Trophoblast cell (in vitro differentiated cells and primary cell): ENCODE results near the gene ARNT2.

ENCODE experiments used
- DNase-seq, 2 donors: peaks; one replicate each; pipeline ENCODE4 v3.0.0-alpha.2; 2016
- H2AFZ ChIP-seq: 2 replicates; pipeline ENCODE4 v1.6.1; 2013; ENCODE audit warnings: low read length, moderate library complexity, mild to moderate bottlenecking; ENCODE audit not compliant: insufficient read depth, poor library complexity
- H2AK5ac ChIP-seq: 2 replicates; pipeline ENCODE4 v1.6.1; 2013; ENCODE audit warnings: mild to moderate bottlenecking, low read length
- H2BK120ac ChIP-seq: 2 replicates; pipeline ENCODE4 v1.6.1; 2013; ENCODE audit warnings: low read length, mild to moderate bottlenecking, moderate library complexity; ENCODE audit not compliant: insufficient read depth, poor library complexity
- H2BK12ac ChIP-seq: 2 replicates; pipeline ENCODE4 v1.6.1; 2013; ENCODE audit warnings: mild to moderate bottlenecking, low read length, moderate library complexity
- H2BK5ac ChIP-seq: 2 replicates; pipeline ENCODE4 v1.6.1; 2013; ENCODE audit warnings: low read length, low read depth, moderate library complexity, mild to moderate bottlenecking; ENCODE audit not compliant: poor library complexity
- H3K14ac ChIP-seq: 2 replicates; pipeline ENCODE4 v1.6.1; 2013; ENCODE audit warnings: mild to moderate bottlenecking, low read length
- H3K18ac ChIP-seq: 2 replicates; pipeline ENCODE4 v1.6.1; 2013; ENCODE audit warnings: mild to moderate bottlenecking, low read length
- H3K23ac ChIP-seq: 2 replicates; pipeline ENCODE4 v1.6.1; 2013; ENCODE audit warnings: low read length
- H3K27ac ChIP-seq: 2 replicates; pipeline ENCODE4 v1.5.1; 2013; ENCODE audit warnings: low read depth, mild to moderate bottlenecking, inconsistent platforms, low read length, moderate library complexity
- H3K27me3 ChIP-seq: 2 replicates; pipeline ENCODE4 v1.6.1; 2013; ENCODE audit warnings: inconsistent platforms, mild to moderate bottlenecking, low read length, moderate library complexity; ENCODE audit not compliant: insufficient read depth
- H3K36me3 ChIP-seq, 2 experiments: 1 replicate in 1 of 2; 2 replicates in 1 of 2; pipeline ENCODE4 v1.6.1; 2013; ENCODE audit warnings: low read length in 2 of 2, mild to moderate bottlenecking in 2 of 2, moderate library complexity in 1 of 2; ENCODE audit not compliant: insufficient read depth in 2 of 2, control insufficient read depth in 1 of 2
- H3K4ac ChIP-seq: 2 replicates; pipeline ENCODE4 v1.6.1; 2013; ENCODE audit warnings: low read depth, mild to moderate bottlenecking, low read length, moderate library complexity
- H3K4me1 ChIP-seq, 2 experiments: 1 replicate in 1 of 2; 2 replicates in 1 of 2; pipeline ENCODE4 v1.6.1; 2013; ENCODE audit warnings: low read length in 2 of 2, mild to moderate bottlenecking in 2 of 2, moderate library complexity in 1 of 2; ENCODE audit not compliant: insufficient read depth in 2 of 2, control insufficient read depth in 1 of 2
- H3K4me2 ChIP-seq: 2 replicates; pipeline ENCODE4 v1.6.1; 2013; ENCODE audit warnings: inconsistent platforms, mild to moderate bottlenecking, low read length, moderate library complexity
- H3K4me3 ChIP-seq: 2 replicates; pipeline ENCODE4 v1.5.1; 2013; ENCODE audit warnings: mild to moderate bottlenecking, low read depth, low read length, inconsistent platforms
- H3K79me1 ChIP-seq: one replicate; pipeline ENCODE4 v1.6.1; 2013; ENCODE audit warnings: low read length
- H3K79me2 ChIP-seq: 2 replicates; pipeline ENCODE4 v1.6.1; 2013; ENCODE audit warnings: low read length, mild to moderate bottlenecking; ENCODE audit not compliant: control insufficient read depth, insufficient read depth, poor library complexity
- H3K9ac ChIP-seq: 2 replicates; pipeline ENCODE4 v1.6.1; 2013; ENCODE audit warnings: mild to moderate bottlenecking, low read length
- H3K9me3 ChIP-seq: 2 replicates; pipeline ENCODE4 v1.6.1; 2013; ENCODE audit warnings: low read depth, mild to moderate bottlenecking, control low read depth, inconsistent platforms, low read length; ENCODE audit not compliant: insufficient read depth
- H4K12ac ChIP-seq: 2 replicates; pipeline ENCODE4 v1.6.1; 2013; ENCODE audit warnings: low read depth, mild to moderate bottlenecking, low read length, moderate library complexity
- H4K8ac ChIP-seq: 2 replicates; pipeline ENCODE4 v1.6.1; 2013; ENCODE audit warnings: low read depth, mild to moderate bottlenecking, low read length, moderate library complexity
- H4K91ac ChIP-seq: one replicate; pipeline ENCODE4 v1.6.1; 2013; ENCODE audit warnings: low read depth, mild to moderate bottlenecking, low read length, moderate library complexity
- WGBS: extraction: QIAGEN DNeasy Blood & Tissue Kit; methylation state at CpG from one replicate; pipeline ENCODE4 v1.1.7; 2013; ENCODE audit warnings: missing lambda C conversion rate; ENCODE audit not compliant: insufficient read length, insufficient coverage; ENCODE audit errors: extremely low coverage; 5-methylcytosine and 5-hydroxymethylcytosine counted together

Gene ARNT2

GRCh38 chr15:80474224-80475215, 70.3 kb downstream of the ARNT2 start:
- no CpG with 5 or more reads among the region's 9 CpGs for WGBS
- no peak for DNase-seq
- Histone ChIP-seq H3K36me3 (no peaks in the 10 kb centered on the region), H3K79me2 (no peaks in the 10 kb centered on the region), H3K79me1 (no peaks in the 10 kb centered on the region), H3K9ac (no peak overlapping the region), H3K4ac (no peak overlapping the region), H4K12ac (no peak overlapping the region), H2AFZ (no peak overlapping the region), H2AK5ac (no peak overlapping the region), H2BK5ac (no peak overlapping the region), H3K23ac (no peak overlapping the region), H3K4me2 (no peak overlapping the region), H3K9me3 (peaks cover 2% of the 10 kb centered on the region), H3K4me1 (no peaks in the 10 kb centered on the region), H2BK120ac (no peak overlapping the region), H3K27me3 (no peaks in the 10 kb centered on the region), H2BK12ac (no peak overlapping the region), H4K91ac (no peak overlapping the region), H3K27ac (no peak overlapping the region), H3K4me3 (no peak overlapping the region), H3K18ac (no peak overlapping the region), H3K14ac (no peak overlapping the region), H4K8ac (no peak overlapping the region)

DNA sequence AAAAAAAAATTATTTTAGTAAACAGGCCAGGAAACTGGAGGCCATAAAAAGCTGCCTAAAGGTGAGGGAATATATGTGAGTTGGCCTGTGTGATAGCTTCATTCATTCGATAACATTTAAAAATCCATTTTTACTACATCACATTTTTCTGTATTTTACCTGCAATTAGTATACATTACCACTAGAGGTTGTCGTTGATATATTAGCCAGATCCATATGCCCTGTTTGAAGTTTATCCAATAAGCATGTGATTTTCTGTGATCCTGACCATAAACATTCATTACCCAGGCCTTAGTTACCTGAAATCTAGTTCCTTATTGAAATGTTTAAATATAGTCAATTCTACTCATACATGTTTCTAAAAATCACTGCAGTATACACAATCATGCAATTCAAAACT, 71.4 kb downstream of the ARNT2 start:
- Histone ChIP-seq H3K4me1 (no peaks in the 10 kb centered on the region), H2BK120ac (no peak overlapping the region), H3K27ac (no peak overlapping the region), H3K4me3 (no peak overlapping the region), H3K23ac (no peak overlapping the region), H2BK5ac (no peak overlapping the region), H3K14ac (no peak overlapping the region), H3K4me2 (no peak overlapping the region), H3K36me3 (no peaks in the 10 kb centered on the region), H4K12ac (no peak overlapping the region), H3K9me3 (no peaks in the 10 kb centered on the region), H2AK5ac (no peak overlapping the region), H3K27me3 (no peaks in the 10 kb centered on the region), H4K91ac (no peak overlapping the region), H2BK12ac (no peak overlapping the region), H4K8ac (no peak overlapping the region), H3K9ac (no peak overlapping the region), H2AFZ (no peak overlapping the region), H3K79me2 (no peaks in the 10 kb centered on the region), H3K79me1 (no peaks in the 10 kb centered on the region), H3K18ac (no peak overlapping the region), H3K4ac (no peak overlapping the region)
- no CpG with 5 or more reads among the region's 2 CpGs for WGBS
- no peak for DNase-seq

DNA sequence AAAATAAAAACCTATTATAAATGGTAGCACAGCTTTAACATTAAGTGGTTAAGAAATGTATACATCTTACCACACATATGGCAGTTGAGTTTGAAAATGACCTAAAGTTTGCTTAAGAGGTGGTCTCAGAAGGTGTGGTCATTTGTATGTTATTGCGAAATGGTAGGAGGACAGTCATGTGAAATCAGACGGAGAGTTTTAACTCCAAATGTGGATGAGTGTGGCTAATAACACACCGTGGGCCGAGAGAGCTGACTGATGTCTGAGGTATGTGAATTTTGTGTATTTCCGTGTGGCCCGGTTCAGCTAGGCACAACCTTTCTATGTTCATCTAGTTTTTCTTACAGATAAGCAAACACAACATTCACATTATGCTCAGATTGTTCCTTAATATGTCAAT, 71.9 kb downstream of the ARNT2 start:
- Histone ChIP-seq H3K23ac (no peak overlapping the region), H2AFZ (no peak overlapping the region), H2BK5ac (no peak overlapping the region), H4K91ac (no peak overlapping the region), H3K4ac (no peak overlapping the region), H3K36me3 (no peaks in the 10 kb centered on the region), H2AK5ac (no peak overlapping the region), H3K14ac (no peak overlapping the region), H3K9me3 (no peaks in the 10 kb centered on the region), H3K27ac (no peak overlapping the region), H2BK12ac (no peak overlapping the region), H3K4me1 (no peaks in the 10 kb centered on the region), H2BK120ac (no peak overlapping the region), H3K4me2 (no peak overlapping the region), H3K27me3 (no peaks in the 10 kb centered on the region), H4K8ac (no peak overlapping the region), H4K12ac (no peak overlapping the region), H3K4me3 (no peak overlapping the region), H3K79me2 (no peaks in the 10 kb centered on the region), H3K79me1 (no peaks in the 10 kb centered on the region), H3K9ac (no peak overlapping the region), H3K18ac (no peak overlapping the region)
- DNase-seq = no peak
- WGBS = no CpG with 5 or more reads among the region's 6 CpGs

DNA sequence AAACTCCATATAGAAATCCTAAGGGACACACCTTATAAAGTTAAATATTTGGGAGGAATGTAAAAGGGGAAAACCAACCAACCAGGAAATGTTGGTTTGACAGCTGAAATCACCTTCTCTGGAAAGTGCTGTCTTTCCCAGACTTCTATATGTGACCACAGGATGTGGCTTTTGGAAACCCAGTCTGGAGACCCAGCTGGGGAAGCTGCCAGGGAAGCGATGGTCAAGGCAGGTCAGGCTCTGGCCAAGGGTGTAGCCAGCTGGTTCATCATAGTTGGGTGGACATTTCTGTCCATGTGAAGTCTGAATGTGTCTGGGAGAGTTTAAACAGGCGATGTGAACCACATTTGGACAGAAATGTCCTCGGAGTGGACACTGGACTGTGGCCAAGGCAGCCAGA, 73.9 kb downstream of the ARNT2 start:
- no peak overlapping the region for H3K18ac ChIP-seq
- no peak overlapping the region for H2AFZ ChIP-seq
- H3K4me2 ChIP-seq = no peak overlapping the region
- no peaks in the 10 kb centered on the region for H3K79me1 ChIP-seq
- H3K23ac ChIP-seq = no peak overlapping the region
- no peak overlapping the region for H2BK5ac ChIP-seq
- no peak overlapping the region for H2BK12ac ChIP-seq
- no peaks in the 10 kb centered on the region for H3K9me3 ChIP-seq
- no CpG with 5 or more reads among the region's 3 CpGs for WGBS
- no peak overlapping the region for H2AK5ac ChIP-seq
- H4K12ac ChIP-seq = no peak overlapping the region
- H3K27me3 ChIP-seq = no peaks in the 10 kb centered on the region
- no peaks in the 10 kb centered on the region for H3K79me2 ChIP-seq
- H4K8ac ChIP-seq = no peak overlapping the region
- no peak overlapping the region for H3K14ac ChIP-seq
- no peak overlapping the region for H3K4me3 ChIP-seq
- H3K36me3 ChIP-seq = no peaks in the 10 kb centered on the region
- no peak for DNase-seq
- no peak overlapping the region for H3K4ac ChIP-seq
- H3K4me1 ChIP-seq = no peaks in the 10 kb centered on the region
- no peak overlapping the region for H4K91ac ChIP-seq
- no peak overlapping the region for H3K9ac ChIP-seq
- H3K27ac ChIP-seq = no peak overlapping the region
- no peak overlapping the region for H2BK120ac ChIP-seq
